SK-N-SH treated with all-trans-retinoic acid at 6 μM for 48 hours (cell line): Measurements from ENCODE around the gene TMBIM6.

Experiments used
- ATAC-seq: fragments of 200-7000 bp; cut with Tn5 transposase; 3 replicates; pipeline ENCODE4 v1.9.1; 2020; ENCODE audit warnings: mild to moderate bottlenecking, moderate library complexity
- ARNTL ChIP-seq: fragments of 450-650 bp; formaldehyde crosslinking; IDR thresholded peaks from 2 replicates; pipeline ENCODE4 v1.5.0; 2020; ENCODE audit warnings: low read depth, mild to moderate bottlenecking, moderate library complexity, borderline replicate concordance
- BACH2 ChIP-seq: fragments of 250-450 bp; sonication (Bioruptor Pico); IDR thresholded peaks from 2 replicates; pipeline ENCODE4 v1.9.0; 2021; ENCODE audit warnings: mild to moderate bottlenecking, borderline replicate concordance
- CSDC2 ChIP-seq: fragments of 250-450 bp; sonication (Bioruptor Pico); IDR thresholded peaks from 2 replicates; pipeline ENCODE4 v1.5.0; 2020; ENCODE audit warnings: mild to moderate bottlenecking, moderate library complexity
- CSRNP3 ChIP-seq: fragments of 250-450 bp; sonication (Bioruptor Pico); IDR thresholded peaks from 2 replicates; pipeline ENCODE4 v1.5.1; 2021; ENCODE audit warnings: mild to moderate bottlenecking, moderate library complexity
- ESRRG ChIP-seq: fragments of 250-450 bp; sonication (Bioruptor Pico); IDR thresholded peaks from 2 replicates; pipeline ENCODE4 v1.6.1; 2021; ENCODE audit warnings: mild to moderate bottlenecking
- GLIS3 ChIP-seq: fragments of 250-450 bp; sonication (Bioruptor Pico); IDR thresholded peaks from 2 replicates; pipeline ENCODE4 v1.5.0; 2020; ENCODE audit warnings: mild to moderate bottlenecking, moderate library complexity
- ISL1 ChIP-seq: fragments of 250-450 bp; sonication (Bioruptor Pico); IDR thresholded peaks from 2 replicates; pipeline ENCODE4 v2.1.2; 2022; ENCODE audit warnings: mild to moderate bottlenecking, moderate library complexity
- OSR1 ChIP-seq: fragments of 250-450 bp; sonication (Bioruptor Pico); IDR thresholded peaks from 2 replicates; pipeline ENCODE4 v1.8.0; 2022; ENCODE audit warnings: moderate library complexity, mild to moderate bottlenecking, inconsistent platforms
- PATZ1 ChIP-seq: fragments of 250-450 bp; sonication (Bioruptor Pico); IDR thresholded peaks from 2 replicates; pipeline ENCODE4 v1.8.0; 2020; ENCODE audit warnings: mild to moderate bottlenecking, moderate library complexity, borderline replicate concordance
- PPARA ChIP-seq: fragments of 250-450 bp; sonication (Bioruptor Pico); IDR thresholded peaks from 2 replicates; pipeline ENCODE4 v1.5.0; 2020; ENCODE audit warnings: mild to moderate bottlenecking, borderline replicate concordance
- RARB ChIP-seq: fragments of 250-450 bp; sonication (Bioruptor Pico); IDR thresholded peaks from 2 replicates; pipeline ENCODE4 v1.8.0; 2021; ENCODE audit warnings: mild to moderate bottlenecking, moderate library complexity
- SNAI2 ChIP-seq: fragments of 250-450 bp; sonication (Bioruptor Pico); IDR thresholded peaks from 2 replicates; pipeline ENCODE4 v1.5.0; 2020; ENCODE audit warnings: mild to moderate bottlenecking, moderate library complexity
- TCF4 ChIP-seq: fragments of 250-450 bp; sonication (Bioruptor Pico); IDR thresholded peaks from 2 replicates; pipeline ENCODE4 v1.8.0; 2021; ENCODE audit warnings: mild to moderate bottlenecking, moderate library complexity, borderline replicate concordance
- TOX ChIP-seq: fragments of 250-450 bp; sonication (Bioruptor Pico); IDR thresholded peaks from 2 replicates; pipeline ENCODE4 v1.8.0; 2021; ENCODE audit warnings: mild to moderate bottlenecking, moderate library complexity, borderline replicate concordance
- TSHZ2 ChIP-seq: fragments of 250-450 bp; sonication (Bioruptor Pico); IDR thresholded peaks from 2 replicates; pipeline ENCODE4 v1.5.0; 2020; ENCODE audit warnings: mild to moderate bottlenecking, moderate library complexity
- ZC3H10 ChIP-seq: fragments of 250-450 bp; sonication (Bioruptor Pico); IDR thresholded peaks from 2 replicates; pipeline ENCODE4 v1.5.1; 2021; ENCODE audit warnings: mild to moderate bottlenecking, moderate library complexity
- ZFP3 ChIP-seq: fragments of 250-450 bp; sonication (Bioruptor Pico); IDR thresholded peaks from 2 replicates; pipeline ENCODE4 v1.5.0; 2020; ENCODE audit warnings: mild to moderate bottlenecking, moderate library complexity
- ZFP30 ChIP-seq: fragments of 450-650 bp; formaldehyde crosslinking; IDR thresholded peaks from 2 replicates; pipeline ENCODE4 v1.5.0; 2022; ENCODE audit warnings: mild to moderate bottlenecking, moderate library complexity
- ZNF70 ChIP-seq: fragments of 450-650 bp; formaldehyde crosslinking; IDR thresholded peaks from 2 replicates; pipeline ENCODE4 v1.5.0; 2020; ENCODE audit warnings: mild to moderate bottlenecking, moderate library complexity
- ZNF8 ChIP-seq: fragments of 450-650 bp; formaldehyde crosslinking; IDR thresholded peaks from 2 replicates; pipeline ENCODE4 v1.5.0; 2020; ENCODE audit warnings: mild to moderate bottlenecking, moderate library complexity
- TF ChIP-seq, protein P1 (sequence below): fragments of 250-450 bp; sonication (Bioruptor Pico); IDR thresholded peaks from 2 replicates; pipeline ENCODE4 v1.8.0; 2021; ENCODE audit warnings: low read depth, mild to moderate bottlenecking, moderate library complexity, borderline replicate concordance

The TMBIM6 gene

DNA sequence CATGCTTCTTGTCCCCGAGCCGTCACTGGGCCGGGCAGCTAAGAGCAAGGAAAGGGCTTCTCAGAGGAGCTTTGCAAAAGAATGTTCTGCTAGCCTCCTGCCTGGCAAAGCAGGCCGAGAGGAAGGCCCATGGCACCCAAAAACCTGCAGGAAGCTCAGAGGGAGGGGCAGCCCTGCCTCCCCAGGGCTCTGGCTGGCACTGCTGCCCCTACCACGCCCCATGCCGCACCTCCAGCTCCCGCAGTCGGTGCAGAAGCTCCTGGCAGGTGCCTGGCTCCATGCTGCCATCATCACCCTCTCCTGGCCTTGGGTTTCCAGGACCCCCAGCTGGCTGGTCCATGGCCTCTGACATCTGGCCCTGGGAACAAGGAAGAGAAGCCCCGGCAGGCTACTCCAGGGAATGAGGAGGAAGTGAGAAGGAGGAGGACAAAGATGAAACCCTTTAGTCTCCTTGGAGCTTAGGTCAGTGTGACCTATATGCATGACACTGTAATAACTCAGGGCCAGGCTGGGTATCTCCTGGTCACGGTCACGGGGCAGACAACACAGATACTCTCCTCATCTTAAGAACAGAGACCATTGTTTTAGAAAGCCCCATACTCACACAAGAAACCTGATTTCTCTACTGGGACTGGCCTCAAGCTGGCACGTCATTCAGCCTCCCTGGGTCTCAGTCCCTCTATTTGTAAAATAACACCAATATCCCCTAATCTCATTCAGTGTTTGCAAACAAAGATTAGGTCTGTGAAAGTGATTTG lies 62.5 kb downstream of the TMBIM6 start (continued):
- TF ChIP-seq PATZ1 (CRISPR knock-in tag): no peak
- TF ChIP-seq TOX (CRISPR knock-in tag): no peak
- TF ChIP-seq ZC3H10: no peak

GRCh38 chr12:49804821-49805220 lies 63.5 kb downstream of the TMBIM6 start:
- no peak for TF ChIP-seq ARNTL (CRISPR knock-in tag)
- ATAC-seq: no peak

- ATAC-seq: no peak
- TF ChIP-seq ARNTL (CRISPR knock-in tag): no peak
- TF ChIP-seq BACH2: no peak
- TF ChIP-seq, protein P1, sequence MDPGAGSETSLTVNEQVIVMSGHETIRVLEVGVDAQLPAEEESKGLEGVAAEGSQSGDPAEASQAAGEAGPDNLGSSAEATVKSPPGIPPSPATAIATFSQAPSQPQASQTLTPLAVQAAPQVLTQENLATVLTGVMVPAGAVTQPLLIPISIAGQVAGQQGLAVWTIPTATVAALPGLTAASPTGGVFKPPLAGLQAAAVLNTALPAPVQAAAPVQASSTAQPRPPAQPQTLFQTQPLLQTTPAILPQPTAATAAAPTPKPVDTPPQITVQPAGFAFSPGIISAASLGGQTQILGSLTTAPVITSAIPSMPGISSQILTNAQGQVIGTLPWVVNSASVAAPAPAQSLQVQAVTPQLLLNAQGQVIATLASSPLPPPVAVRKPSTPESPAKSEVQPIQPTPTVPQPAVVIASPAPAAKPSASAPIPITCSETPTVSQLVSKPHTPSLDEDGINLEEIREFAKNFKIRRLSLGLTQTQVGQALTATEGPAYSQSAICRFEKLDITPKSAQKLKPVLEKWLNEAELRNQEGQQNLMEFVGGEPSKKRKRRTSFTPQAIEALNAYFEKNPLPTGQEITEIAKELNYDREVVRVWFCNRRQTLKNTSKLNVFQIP: no peak
- no peak for TF ChIP-seq ESRRG (CRISPR knock-in tag)
- TF ChIP-seq ISL1: no peak
- TF ChIP-seq, all 23 proteins: peak for 0
Observed at GRCh38 chr12:49805409-49805808, 64.1 kb downstream of the TMBIM6 start.

DNA sequence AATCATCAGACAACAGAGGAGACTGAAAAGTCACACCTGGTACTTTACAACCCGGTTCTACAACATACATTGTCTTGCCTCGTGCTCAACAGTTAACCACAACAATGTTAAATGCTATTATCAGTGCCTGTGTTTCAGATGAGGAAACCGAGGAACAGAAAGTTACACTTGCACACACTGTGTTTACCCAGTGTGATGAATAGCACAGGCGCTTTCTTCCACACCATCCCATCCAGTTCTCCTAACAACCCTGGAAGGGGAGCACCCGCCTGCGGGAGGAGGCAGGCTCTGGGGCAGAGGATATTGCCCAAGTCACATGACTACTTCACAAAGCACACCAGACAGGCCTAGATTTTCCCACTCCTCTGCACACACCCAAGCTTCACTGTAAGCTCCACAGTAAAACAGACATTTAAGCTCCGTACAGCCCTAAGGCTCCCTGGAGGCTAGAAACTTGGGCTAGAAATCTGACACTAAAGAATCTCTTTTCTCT lies 65.0 kb downstream of the TMBIM6 start:
- TF ChIP-seq BACH2 (no peak), GLIS3 (no peak), SNAI2 (CRISPR knock-in tag) (no peak), CSRNP3 (CRISPR knock-in tag) (no peak), RARB (CRISPR knock-in tag) (no peak), ZFP30 (no peak), ISL1 (no peak), TCF4 (CRISPR knock-in tag) (no peak), ESRRG (CRISPR knock-in tag) (no peak), OSR1 (CRISPR knock-in tag) (no peak), ZNF70 (CRISPR knock-in tag) (no peak), CSDC2 (no peak), TOX (CRISPR knock-in tag) (no peak), ARNTL (CRISPR knock-in tag) (no peak), ZNF8 (CRISPR knock-in tag) (no peak), PPARA (CRISPR knock-in tag) (no peak)
- TF ChIP-seq, protein P1: no peak

DNA sequence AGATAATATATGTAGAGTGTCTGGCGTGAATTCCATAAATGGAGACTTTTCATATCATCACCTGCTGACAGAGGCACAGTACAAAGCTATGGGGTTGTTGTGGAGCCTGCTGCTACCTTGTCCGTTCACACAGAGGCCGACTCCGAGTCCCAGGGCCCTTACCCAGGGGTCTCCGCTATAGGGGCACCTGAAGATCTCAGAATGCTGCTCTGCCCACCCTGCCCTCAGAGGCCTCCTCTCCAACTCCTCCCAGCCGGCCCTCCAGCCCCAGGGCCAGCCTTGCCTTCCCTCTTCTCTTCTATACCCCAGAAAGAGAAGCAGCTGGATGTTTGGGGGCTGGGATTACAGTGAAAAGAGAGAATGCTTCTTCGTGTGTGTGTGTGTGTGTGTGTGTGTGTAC lies 65.5 kb downstream of the TMBIM6 start:
- ATAC-seq: no peak
- TF ChIP-seq ISL1 (no peak), BACH2 (no peak), TCF4 (CRISPR knock-in tag) (no peak), ARNTL (CRISPR knock-in tag) (no peak), TSHZ2 (CRISPR knock-in tag) (no peak), ZNF8 (CRISPR knock-in tag) (no peak), ZC3H10 (no peak), SNAI2 (CRISPR knock-in tag) (no peak), PPARA (CRISPR knock-in tag) (no peak), PATZ1 (CRISPR knock-in tag) (no peak), ZFP3 (CRISPR knock-in tag) (no peak)

More for the DNA sequence above, 65.0 kb downstream of the TMBIM6 start:
- no peak for ATAC-seq
